ENCODE data around the gene TSPAN18.

The TSPAN18 gene

DNA sequence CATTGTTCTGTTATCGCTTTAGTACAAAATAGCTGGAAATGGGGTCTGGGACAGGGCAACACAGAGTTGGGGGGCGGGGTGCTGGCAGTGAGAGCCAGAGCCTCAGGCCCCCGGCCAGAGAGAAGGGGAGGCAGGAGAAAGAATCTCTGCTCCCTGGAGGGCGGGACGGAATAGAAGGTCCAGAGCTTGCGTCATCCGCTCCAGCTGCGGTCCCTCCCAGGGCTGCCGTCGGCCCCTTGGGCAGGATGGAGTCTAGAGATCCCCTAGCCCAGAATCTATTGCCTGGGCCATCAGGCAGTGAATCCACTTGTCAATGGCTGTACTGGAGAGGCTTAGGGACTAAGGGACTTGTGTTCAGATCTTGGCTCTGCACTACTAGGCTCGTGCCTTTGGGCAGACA is 218.9 kb downstream of the TSPAN18 start:
- Histone ChIP-seq H2AFZ (ENCODE audit: low read length) (no peak overlapping the region), H3K9me3 (ENCODE audit: insufficient read depth, low read depth, low read length) (no peaks in the 10 kb centered on the region), H3K4me3 (ENCODE audit: low read length, poor library complexity, severe bottlenecking) (no peak overlapping the region), H3K9ac (ENCODE audit: low read depth, low read length, poor library complexity, severe bottlenecking) (no peak overlapping the region), H3K9me2 (replicated peaks; ENCODE audit: low read depth, low read length) (no peaks in the 10 kb centered on the region), H3K79me2 (ENCODE audit: insufficient read depth, low read length) (no peaks in the 10 kb centered on the region), H3K36me3 (ENCODE audit: insufficient read depth, low read length) (no peaks in the 10 kb centered on the region), H3F3A (ENCODE audit: low read depth) (no peaks in the 10 kb centered on the region), H3K4me1 (ENCODE audit: insufficient read depth, low read length, poor library complexity, severe bottlenecking) (peaks cover 34% of the 10 kb centered on the region), H4K20me1 (ENCODE audit: insufficient read depth, low read length, poor library complexity, severe bottlenecking) (no peaks in the 10 kb centered on the region), H3K27me3 (ENCODE audit: insufficient read depth, low read length, poor library complexity, severe bottlenecking) (no peaks in the 10 kb centered on the region), H3K4me2 (ENCODE audit: low read depth, low read length, poor library complexity, severe bottlenecking) (no peak overlapping the region)
- TF ChIP-seq, protein P1, sequence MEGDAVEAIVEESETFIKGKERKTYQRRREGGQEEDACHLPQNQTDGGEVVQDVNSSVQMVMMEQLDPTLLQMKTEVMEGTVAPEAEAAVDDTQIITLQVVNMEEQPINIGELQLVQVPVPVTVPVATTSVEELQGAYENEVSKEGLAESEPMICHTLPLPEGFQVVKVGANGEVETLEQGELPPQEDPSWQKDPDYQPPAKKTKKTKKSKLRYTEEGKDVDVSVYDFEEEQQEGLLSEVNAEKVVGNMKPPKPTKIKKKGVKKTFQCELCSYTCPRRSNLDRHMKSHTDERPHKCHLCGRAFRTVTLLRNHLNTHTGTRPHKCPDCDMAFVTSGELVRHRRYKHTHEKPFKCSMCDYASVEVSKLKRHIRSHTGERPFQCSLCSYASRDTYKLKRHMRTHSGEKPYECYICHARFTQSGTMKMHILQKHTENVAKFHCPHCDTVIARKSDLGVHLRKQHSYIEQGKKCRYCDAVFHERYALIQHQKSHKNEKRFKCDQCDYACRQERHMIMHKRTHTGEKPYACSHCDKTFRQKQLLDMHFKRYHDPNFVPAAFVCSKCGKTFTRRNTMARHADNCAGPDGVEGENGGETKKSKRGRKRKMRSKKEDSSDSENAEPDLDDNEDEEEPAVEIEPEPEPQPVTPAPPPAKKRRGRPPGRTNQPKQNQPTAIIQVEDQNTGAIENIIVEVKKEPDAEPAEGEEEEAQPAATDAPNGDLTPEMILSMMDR (conservative IDR thresholded peaks at IDR 0.05; ENCODE audit: low read length): no peak
- no peak for TF ChIP-seq EZH2phosphoT487 (IDR thresholded peaks at IDR 0.05; ENCODE audit: borderline replicate concordance)

DNA sequence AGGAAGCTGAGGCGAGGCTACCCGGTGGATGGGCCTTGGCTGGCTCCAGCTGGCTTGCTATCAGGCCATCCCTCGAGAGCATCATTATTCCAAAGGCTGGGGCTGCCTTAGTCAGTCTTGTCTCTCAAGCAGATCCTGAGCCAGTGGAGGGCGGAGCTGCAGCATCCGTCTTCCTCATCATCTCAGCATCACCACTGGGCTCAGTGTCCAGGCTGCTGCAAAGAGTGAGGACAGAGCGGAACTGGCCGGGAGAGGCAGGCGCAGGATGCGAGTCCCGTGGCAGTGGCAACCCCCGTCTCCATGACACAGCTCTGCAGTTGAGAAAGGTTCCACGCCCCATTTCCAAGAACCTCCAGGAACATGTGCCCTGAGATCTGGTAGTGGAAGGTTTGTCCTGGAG is 219.5 kb downstream of the TSPAN18 start:
- Histone ChIP-seq H3K79me2 (ENCODE audit: insufficient read depth, low read length) (no peaks in the 10 kb centered on the region), H3K4me2 (ENCODE audit: low read depth, low read length, poor library complexity, severe bottlenecking) (no peak overlapping the region), H3K9me2 (replicated peaks; ENCODE audit: low read depth, low read length) (no peaks in the 10 kb centered on the region), H4K20me1 (ENCODE audit: insufficient read depth, low read length, poor library complexity, severe bottlenecking) (no peaks in the 10 kb centered on the region), H3K9ac (ENCODE audit: low read depth, low read length, poor library complexity, severe bottlenecking) (no peak overlapping the region), H3K9me3 (ENCODE audit: insufficient read depth, low read depth, low read length) (no peaks in the 10 kb centered on the region), H3F3A (ENCODE audit: low read depth) (no peaks in the 10 kb centered on the region), H3K4me3 (ENCODE audit: low read length, poor library complexity, severe bottlenecking) (no peak overlapping the region), H3K27me3 (ENCODE audit: insufficient read depth, low read length, poor library complexity, severe bottlenecking) (no peaks in the 10 kb centered on the region), H2AFZ (ENCODE audit: low read length) (no peak overlapping the region), H3K4me1 (ENCODE audit: insufficient read depth, low read length, poor library complexity, severe bottlenecking) (peaks cover 34% of the 10 kb centered on the region), H3K36me3 (ENCODE audit: insufficient read depth, low read length) (no peaks in the 10 kb centered on the region)
- no peak for TF ChIP-seq EZH2phosphoT487 (IDR thresholded peaks at IDR 0.05; ENCODE audit: borderline replicate concordance)
- TF ChIP-seq, protein P1 (conservative IDR thresholded peaks at IDR 0.05; ENCODE audit: low read length): no peak

- H4K20me1 ChIP-seq (ENCODE audit: insufficient read depth, low read length, poor library complexity, severe bottlenecking): no peaks in the 10 kb centered on the region
- no peak overlapping the region for H2AFZ ChIP-seq (ENCODE audit: low read length)
- H3K9me3 ChIP-seq (ENCODE audit: insufficient read depth, low read depth, low read length): no peaks in the 10 kb centered on the region
- no peak overlapping the region for H3K4me3 ChIP-seq (ENCODE audit: low read length, poor library complexity, severe bottlenecking)
- H3K4me2 ChIP-seq (ENCODE audit: low read depth, low read length, poor library complexity, severe bottlenecking): no peak overlapping the region
- no peaks in the 10 kb centered on the region for H3K79me2 ChIP-seq (ENCODE audit: insufficient read depth, low read length)
- TF ChIP-seq, protein P1 (conservative IDR thresholded peaks at IDR 0.05; ENCODE audit: low read length): no peak
- TF ChIP-seq EZH2phosphoT487 (IDR thresholded peaks at IDR 0.05; ENCODE audit: borderline replicate concordance): no peak
- H3K4me1 ChIP-seq (ENCODE audit: insufficient read depth, low read length, poor library complexity, severe bottlenecking): peaks cover 29% of the 10 kb centered on the region
- no peak overlapping the region for H3K9ac ChIP-seq (ENCODE audit: low read depth, low read length, poor library complexity, severe bottlenecking)
- H3K9me2 ChIP-seq (replicated peaks; ENCODE audit: low read depth, low read length): no peaks in the 10 kb centered on the region
- H3K27me3 ChIP-seq (ENCODE audit: insufficient read depth, low read length, poor library complexity, severe bottlenecking): no peaks in the 10 kb centered on the region
- no peaks in the 10 kb centered on the region for H3F3A ChIP-seq (ENCODE audit: low read depth)
- no peaks in the 10 kb centered on the region for H3K36me3 ChIP-seq (ENCODE audit: insufficient read depth, low read length)
Observed at GRCh38 chr11:44947114-44947513, 220.4 kb downstream of the TSPAN18 start.
